GM19438 (cell line): ENCODE results near the gene CLGN.
A peak's percentile ranks its signal among the peaks of the same experiment; 100 is the strongest.
"Not testable (repeated sequence)": the region's sequence is repeated elsewhere in the genome, so short reads cannot be mapped to it uniquely, and the experiment has no call there.

Experiments used
- ATAC-seq: cut with Tn5 transposase; IDR thresholded peaks from one replicate; pipeline ENCODE4 v1.9.1; 2021; ENCODE audit warnings: low read depth; ENCODE audit not compliant: unreplicated experiment

CLGN gene, protein sequence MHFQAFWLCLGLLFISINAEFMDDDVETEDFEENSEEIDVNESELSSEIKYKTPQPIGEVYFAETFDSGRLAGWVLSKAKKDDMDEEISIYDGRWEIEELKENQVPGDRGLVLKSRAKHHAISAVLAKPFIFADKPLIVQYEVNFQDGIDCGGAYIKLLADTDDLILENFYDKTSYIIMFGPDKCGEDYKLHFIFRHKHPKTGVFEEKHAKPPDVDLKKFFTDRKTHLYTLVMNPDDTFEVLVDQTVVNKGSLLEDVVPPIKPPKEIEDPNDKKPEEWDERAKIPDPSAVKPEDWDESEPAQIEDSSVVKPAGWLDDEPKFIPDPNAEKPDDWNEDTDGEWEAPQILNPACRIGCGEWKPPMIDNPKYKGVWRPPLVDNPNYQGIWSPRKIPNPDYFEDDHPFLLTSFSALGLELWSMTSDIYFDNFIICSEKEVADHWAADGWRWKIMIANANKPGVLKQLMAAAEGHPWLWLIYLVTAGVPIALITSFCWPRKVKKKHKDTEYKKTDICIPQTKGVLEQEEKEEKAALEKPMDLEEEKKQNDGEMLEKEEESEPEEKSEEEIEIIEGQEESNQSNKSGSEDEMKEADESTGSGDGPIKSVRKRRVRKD

DNA sequence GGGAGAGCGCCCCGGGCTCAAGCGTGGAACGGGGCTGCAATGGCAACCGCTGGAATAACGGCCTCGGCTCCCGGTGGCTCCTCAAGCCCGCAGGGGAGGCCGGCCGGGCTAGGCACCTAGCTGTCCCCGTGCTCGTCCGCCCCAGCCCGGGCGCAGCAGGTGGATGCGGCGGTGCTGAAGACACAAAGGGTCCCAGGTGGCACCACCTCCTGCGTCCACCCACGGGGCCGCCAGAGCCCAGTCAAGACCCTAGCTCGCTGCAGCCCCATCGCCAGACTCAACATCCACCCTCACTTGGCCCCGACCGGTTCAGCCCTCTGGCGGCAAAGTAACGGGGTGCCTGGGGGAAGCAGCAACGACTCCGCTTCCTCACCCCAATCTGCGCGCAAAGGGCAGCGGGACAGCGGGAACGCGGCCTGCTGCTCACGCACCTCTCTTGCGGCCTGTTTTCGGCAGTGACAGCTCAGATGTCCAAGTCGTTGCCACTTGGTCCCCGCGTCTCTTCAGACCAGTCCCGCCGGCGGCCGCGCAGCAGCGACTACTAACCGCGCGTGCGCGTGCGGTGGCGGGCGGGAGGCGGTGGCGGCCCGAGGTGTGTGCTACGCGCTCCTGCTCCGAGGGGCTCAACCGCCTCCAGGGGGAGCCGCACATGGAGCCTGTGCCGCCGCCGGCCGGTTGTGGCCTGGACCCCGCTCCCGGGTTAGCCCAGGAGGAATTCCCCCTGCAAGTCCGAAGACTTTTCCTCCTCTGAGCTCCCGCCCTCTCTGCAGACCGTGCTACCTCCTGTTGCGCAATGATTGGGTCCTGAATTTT is at the start of gene CLGN:
Gene CLGN, minus strand, starts transcription at position 543 of the 813 bp plus-strand sequence. CDS start 14,570 bp downstream, outside the sequence.
- peak; percentile 79 for ATAC-seq

DNA sequence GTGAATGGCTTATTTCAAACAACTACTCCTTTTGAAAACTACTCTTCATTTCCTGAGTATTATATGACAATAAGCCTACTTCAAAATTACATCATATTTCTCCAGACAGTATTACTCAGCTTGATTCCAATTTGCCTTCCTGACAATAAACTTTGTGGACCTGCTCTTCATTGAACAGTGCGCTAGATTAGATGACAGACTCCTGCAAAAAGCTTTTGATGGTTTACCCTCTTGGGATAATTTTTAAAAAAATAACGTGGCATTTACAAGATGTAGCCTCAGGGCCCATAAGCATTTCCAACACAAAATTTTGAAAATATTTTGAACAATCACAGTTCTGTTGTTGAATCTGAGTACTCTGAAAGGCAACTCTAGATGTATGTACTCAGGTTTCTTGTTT is 44.7 kb upstream of the CLGN start:
- no peak for ATAC-seq

DNA sequence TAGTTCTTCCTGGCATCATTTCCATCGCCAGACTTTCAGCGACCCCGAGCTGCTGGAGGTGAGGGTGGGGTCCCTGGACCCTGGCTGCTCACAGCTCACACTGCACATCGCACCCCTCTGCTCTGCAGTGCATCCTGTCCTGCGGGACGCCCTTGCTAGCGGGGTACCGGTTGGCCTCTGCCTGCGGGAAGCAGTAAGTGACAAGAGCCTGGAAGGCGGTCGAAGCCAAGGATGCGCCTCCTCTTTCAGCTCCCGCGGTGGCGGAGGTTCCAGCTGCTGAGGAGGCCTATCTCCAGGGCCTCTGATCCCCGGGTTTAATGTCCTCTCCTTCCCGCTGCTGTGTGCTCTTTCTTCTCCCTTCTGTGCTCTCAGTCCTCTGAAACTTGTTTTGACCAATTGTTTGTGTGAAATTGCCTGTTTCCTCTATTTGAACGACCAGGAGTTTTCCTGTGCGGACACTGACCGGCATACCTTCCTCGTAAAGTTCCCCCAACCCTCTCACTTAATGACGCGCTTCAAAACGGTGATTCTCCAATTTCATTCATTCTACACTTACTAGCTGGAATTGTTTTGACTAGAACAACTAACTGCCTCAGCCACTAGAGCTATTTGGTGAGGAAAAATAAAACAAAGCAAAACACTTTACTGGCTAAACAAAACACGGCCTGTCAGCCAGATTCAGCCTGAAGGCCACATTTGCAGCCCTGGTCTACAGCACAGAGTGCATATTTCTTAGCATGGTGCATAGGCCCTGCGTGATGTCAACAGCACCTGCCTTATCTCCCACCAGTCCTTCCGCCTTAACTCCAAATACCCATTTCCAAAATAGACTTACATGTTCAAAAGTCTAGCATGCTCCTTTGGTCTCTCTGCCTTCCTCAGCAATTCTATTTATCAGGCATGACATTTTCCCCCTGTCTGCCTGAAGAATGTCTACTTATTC is 42.6 kb upstream of the CLGN start:
- ATAC-seq = no peak

DNA sequence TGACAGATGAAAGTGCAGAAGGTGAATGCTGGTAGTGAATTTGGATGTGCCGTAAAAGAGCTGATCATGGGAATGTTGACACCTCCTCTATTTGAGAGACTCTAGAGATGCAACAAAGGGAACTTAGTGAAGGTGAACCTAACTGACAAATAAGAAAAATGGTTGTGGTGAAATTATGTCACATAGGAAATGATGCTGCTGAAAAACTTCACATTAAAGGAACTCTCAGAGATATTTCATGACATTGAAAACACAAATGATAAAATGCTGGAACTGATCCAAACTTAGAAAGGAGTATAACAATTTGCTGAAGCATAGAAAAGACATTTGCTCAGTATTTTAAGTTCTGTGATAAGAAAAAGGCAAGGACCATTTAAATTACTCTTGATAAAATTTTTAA is 38.7 kb upstream of the CLGN start:
- no peak for ATAC-seq

DNA sequence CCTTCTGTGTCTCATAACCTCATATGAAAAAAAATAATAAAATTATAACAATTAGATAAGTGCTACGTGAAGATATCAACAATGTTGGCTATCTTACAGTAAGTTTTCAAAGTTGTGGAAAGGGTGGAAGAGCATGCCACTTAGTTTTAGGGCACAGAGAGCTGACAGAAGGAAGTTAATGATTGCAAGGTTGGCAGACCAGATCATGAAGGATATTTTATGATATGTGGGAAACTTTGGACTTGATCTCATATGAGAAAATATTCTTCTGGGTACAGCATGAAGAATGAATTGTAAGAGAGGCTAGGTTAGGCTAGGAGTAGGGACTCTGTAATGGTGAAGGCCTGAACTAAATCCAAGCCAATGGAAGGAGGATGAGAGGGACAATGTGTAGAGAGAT is 36.2 kb upstream of the CLGN start:
- no peak for ATAC-seq

DNA sequence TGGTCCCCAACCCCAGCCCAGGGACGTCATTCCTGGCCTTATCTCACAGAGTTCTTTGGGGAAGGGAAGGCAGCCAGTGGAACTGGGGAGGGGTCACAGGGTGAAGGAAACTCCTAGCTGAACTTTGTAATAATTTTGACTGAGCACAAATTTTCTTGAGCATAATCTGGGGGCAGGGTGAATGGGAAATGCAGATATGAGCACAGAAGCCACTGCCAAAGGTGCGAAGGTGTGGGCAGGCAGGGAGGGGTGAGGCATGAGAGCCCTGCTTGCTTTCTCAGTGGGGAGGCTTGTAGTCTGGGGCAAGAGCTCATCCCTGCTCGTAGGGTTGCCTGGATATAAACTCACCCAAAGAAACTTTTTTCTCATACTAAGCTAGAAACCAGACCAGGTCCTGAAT is 35.7 kb upstream of the CLGN start:
- no peak for ATAC-seq

DNA sequence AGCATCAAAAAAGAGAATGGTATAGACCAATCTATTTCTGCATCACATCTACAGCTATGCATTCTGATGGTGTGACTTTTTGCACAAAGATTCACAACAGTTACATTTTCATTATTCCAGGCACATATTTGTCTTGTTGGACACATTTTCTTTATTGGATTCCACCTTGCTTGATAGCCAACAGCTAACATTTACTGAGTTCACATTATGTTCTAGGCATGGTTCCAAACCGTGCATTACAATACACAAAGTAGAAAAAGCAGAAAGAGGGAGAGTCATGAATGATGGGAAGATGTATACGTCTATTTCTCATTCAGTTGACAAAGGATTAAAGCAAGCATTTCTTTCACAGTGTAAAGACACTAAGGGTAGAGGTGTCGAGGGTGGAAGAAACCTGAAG is 22.9 kb upstream of the CLGN start:
- no peak for ATAC-seq

DNA sequence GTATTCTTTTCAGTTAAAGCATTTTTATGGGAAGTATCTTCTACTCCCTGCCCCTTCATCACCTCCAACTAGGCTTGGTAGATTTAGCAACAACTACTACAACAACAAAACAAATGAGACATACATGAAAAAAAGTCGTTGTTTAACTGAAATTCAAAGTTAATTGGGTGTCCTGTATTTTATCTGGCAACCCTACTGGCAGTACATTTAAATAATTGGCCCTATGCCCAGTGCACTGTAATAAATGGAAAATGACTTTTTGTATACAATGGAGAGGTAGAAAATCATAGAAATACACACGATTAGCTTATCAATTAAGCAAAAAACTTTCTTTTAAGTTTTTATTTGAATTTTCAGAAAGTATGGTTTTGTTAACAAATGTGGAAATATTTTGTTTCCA is 21.4 kb upstream of the CLGN start:
- no peak for ATAC-seq

DNA sequence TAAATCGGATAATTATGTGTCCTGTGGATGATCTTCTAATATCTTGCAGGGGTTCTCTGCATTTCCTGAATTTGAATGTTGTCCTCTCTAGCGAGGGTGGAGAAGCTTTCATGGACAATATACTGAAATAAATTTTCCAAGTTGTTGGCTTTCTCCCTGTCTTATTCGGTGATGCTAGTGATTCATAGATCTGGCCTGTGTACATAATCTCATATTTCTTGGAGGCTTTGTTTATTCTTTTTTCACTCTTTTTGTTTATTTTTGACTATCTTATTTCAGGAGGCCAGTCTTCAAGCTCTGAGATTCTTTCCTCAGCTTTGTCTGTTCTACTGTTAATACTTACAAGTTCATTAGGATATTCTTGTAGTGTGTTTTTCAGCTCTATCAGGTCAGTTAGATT is 20.7 kb upstream of the CLGN start:
- ATAC-seq = no peak

DNA sequence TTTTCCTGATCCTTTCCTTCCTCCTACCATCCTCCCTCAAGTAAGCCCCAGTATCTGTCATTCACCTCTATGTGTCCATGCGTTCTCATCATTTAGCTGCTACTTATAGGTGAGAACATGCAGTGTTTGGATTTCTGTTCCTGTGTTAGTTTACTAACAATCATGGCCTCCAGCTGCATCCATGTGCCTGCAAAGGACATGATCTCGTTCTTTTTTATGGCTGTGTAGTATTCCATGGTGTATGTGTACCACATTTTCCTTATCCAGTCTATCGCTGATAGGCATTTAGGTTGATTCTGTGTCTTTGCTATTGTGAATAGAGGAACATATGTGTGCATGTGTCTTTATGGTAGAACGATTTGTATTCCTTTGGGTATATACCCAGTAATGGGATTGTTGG is 16.9 kb upstream of the CLGN start:
- not testable (repeated sequence) for ATAC-seq

DNA sequence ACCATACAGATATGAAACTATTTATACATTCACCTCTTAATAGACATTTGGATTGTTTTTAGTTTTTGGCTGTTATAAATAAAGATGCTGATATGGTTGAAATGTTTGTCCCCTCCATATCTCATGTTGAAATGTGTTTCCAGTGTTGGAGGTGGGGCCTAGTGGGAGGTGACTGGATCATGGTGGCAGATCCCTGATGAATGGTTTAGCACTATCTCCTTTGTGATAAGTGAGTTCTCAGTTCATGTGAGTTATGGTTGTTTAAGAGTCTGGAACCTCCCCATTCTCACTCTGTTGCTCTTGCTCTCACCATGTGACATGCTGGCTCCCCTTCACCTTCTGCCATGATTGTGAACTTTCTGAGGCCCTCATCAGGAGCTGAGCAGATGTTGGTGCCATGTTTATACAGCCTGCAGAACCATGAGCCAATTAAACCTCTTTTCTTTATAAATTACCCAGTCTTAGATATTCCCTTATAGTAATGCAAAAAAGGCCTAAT is 12.2 kb upstream of the CLGN start:
- ATAC-seq = no peak

DNA sequence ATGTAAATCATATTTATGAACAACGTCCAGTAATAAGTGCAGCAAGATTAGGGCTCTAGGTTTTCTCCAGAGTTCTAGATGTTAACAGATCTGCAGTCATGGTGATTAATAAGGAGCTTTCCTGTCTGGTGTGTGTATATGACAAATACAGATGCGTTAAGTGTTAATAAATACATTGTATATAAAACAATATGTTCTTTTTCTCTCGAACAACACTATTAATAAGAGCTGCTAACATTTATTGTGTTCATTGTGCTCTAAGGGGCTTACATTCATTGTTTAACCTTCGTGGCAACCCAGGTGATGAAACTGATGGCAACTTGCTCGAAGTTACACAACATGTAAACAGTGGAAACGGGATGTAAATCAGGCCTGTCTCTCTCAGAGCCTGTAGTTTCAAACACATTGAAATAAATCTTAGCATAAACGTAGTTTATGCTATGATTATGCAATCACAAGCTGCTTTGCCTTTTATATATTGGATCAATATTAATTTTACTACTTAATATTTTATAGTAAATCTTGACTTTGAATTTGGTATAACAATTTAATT is 547 bp upstream of the CLGN start:
- ATAC-seq = no peak

DNA sequence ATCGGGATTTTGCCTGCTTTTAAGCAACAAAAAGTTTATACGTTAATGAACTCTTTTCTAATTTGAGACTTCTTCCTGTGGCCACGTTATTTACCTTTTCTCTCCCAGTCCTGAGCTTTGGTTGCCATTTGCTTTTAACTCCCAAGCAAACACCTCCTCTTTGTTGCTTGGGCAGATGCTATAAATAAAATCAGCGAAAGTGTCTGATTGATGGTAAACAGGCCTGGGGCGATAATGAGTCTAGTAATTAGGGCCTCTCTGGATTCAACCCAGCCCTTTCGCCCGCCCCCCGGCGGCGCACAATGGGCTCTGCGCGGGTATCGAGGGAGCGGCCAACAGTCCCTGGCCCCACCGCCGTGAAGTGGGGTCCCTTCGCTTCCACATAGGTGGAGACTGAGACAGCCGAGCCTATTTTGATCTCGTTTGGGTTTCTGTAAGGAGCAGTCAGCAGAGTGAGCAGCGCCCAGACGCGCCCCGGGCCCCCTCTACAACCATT is 790 bp downstream of the CLGN start:
- ATAC-seq = peak; percentile 30

DNA sequence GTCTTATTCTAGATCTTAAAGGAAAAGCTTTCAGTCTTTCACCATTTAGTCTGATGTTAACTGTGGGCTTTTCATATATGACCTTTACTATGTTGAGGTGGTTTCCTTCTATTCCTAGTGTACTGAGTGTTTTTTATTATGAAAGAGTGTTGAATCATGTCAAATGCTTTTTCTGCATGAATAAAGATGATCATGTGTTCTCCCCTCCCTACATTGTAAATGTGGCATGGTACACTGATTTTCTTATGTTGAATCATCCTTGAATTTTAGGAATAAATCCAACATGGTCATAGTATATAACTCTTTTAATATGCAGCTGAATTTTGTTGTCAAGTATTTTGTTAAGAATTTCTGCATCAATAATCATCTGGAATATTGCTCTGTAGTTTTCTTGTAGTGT is 4.3 kb downstream of the CLGN start:
- ATAC-seq = no peak

DNA sequence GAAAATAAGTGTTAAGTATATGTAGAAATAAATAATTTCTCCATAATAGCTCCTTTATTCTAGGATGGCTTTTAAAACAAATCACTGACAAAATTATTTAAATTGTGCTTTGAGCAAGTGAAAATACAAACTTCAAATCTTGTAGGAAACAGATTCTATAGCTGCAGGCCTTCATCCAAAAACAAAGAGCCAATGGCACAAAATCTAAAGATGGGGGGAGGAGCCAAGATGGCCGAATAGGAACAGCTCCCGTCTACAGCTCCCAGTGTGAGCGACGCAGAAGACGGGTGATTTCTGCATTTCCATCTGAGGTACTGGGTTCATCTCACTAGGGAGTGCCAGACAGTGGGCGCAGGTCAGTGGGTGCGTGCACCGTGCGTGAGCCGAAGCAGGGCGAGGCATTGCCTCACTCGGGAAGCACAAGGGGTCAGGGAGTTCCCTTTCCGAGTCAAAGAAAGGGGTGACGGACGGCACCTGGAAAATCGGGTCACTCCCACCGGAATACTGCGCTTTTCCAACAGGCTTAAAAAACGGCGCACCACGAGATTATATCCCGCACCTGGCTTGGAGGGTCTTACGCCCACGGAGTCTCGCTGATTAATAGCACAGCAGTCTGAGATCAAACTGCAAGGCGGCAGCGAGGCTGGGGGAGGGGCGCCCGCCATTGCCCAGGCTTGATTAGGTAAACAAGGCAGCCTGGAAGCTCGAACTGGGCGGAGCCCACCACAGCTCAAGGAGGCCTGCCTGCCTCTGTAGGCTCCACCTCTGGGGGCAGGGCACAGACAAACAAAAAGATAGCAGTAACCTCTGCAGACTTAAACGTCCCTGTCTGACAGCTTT is 14.1 kb downstream of the CLGN start:
- not testable (repeated sequence) for ATAC-seq

DNA sequence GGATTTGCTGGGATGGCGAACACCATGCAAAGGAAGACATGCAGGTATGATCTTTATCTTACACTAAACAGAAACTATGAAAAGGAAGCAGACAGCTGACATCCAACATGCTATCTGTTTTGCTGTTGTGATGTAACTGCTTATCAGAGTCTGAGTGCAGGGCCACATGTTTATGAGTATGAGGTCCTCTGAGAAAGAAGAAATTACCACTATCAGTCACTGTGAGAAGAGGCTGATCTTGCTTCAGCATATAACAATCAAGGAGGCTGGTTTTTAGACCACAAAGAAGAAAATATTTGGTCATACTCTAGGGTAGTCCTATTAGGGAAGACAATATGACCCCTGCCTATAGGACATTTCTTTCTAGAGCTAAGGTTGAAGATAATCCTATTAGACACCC is 18.5 kb downstream of the CLGN start:
- ATAC-seq = no peak

DNA sequence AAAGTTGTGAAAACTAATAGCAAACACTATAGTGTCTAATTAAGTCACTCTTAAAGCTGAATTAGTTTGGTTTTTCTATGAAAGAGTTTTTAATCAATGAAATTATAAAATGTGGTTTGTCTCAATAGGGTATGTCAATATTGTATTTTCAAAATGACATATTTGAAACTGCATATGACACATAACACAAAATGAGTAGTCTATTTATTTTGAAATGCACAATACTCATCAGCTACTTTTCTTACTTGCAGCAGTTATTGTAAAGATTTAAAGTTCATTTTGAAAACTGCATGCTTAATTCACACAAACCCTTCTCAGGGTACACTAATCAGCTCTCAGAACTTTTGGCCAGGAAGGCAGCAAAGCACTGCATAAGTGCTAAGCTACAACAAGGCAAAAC is 21.2 kb downstream of the CLGN start:
- ATAC-seq = no peak

DNA sequence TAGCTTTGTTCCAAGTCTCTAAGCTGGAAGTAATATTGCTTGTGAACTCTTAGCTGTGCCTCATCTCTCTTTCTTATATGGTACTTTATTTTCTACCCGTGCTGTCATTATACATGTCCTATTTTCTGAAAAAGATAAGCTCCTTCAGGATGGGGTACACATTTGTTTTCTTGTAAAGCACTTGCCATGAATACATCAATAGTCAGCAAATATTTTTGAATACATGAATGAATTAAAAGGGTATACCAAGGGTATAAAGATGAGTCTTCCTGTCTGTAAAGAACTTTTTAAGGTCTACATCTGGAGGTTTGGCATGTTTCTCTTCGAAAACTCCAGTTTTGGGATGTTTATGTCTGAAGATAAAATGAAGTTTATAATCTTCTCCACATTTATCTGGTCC is 27.3 kb downstream of the CLGN start:
- no peak for ATAC-seq

DNA sequence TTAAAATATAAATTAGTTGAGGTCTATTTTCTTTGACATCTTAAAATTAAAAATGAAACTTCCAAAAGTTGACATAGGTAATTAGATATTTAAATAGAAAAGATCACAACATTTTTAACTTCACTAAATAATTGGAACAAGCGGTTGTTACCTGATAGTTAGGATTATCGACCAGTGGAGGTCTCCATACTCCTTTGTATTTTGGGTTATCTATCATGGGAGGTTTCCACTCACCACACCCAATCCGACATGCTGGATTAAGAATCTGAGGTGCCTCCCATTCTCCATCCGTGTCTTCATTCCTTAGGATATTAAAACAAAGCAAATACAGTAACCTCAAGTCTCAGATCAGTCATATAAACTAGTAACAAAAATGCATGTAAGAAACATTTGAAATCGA is 31.8 kb downstream of the CLGN start:
- ATAC-seq = no peak
